ENCODE data around the gene KCNC1. TPM values are rescaled to one million over a fixed set of nuclear protein-coding genes. Genes with fewer than 3 reads are reported as not detected.

The KCNC1 gene
- total RNA-seq, 1 donor from 2014 or later = not detected

DNA sequence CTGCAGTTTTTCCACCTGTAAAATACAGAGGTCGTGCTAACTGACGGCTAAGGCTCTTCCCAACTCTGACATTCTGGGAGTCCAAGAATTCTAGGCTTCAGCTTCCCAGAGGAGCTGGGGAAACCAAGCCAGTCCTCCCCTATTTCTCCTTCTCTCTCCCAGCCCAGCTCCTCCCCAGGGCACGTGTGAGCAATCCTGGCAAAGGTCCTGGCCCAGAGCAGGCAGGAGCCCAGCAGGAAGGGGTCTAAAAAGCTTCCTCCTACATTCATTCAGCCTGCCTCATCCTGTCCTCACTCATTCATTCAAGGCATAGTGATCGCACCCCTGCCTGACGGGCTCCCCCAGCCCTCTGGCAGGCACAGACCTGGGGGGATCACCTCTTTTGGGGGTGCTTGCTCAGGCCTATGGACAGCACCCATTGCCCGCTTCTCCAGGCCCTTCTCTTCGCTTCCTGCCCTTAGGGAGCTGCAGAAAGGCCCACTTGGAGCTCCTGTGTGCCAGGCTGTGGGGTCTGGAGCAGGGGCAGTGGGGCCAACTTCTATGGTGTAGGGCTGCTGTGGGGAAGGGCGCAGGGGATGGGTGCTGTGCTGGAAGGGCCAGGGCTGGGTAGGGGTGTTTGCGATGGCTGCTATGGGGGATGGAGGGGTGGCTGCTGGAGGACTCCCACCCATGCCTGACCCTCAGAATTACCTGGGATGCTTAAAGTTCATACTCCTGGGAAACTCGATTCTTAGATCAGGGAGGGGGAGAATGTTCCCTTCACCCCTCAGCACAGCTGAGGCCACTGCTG lies 9.8 kb downstream of the KCNC1 start:
- H3K36me3 Mint-ChIP-seq (ENCODE audit: low read depth) = no peaks in the 10 kb centered on the region
- no peaks in the 10 kb centered on the region for H3K4me1 Mint-ChIP-seq (ENCODE audit: low read depth)
- DNase-seq (ENCODE audit: low spot score) = no peak
- no peaks in the 10 kb centered on the region for H3K9me3 Mint-ChIP-seq
- H3K4me3 Mint-ChIP-seq = no peak overlapping the region
- no peak overlapping the region for H3K27ac Mint-ChIP-seq
- intact Hi-C loops (cut with micrococcal nuclease) = no loop called here
- peaks cover 11% of the 10 kb centered on the region for H3K27me3 Mint-ChIP-seq (ENCODE audit: insufficient read depth)

DNA sequence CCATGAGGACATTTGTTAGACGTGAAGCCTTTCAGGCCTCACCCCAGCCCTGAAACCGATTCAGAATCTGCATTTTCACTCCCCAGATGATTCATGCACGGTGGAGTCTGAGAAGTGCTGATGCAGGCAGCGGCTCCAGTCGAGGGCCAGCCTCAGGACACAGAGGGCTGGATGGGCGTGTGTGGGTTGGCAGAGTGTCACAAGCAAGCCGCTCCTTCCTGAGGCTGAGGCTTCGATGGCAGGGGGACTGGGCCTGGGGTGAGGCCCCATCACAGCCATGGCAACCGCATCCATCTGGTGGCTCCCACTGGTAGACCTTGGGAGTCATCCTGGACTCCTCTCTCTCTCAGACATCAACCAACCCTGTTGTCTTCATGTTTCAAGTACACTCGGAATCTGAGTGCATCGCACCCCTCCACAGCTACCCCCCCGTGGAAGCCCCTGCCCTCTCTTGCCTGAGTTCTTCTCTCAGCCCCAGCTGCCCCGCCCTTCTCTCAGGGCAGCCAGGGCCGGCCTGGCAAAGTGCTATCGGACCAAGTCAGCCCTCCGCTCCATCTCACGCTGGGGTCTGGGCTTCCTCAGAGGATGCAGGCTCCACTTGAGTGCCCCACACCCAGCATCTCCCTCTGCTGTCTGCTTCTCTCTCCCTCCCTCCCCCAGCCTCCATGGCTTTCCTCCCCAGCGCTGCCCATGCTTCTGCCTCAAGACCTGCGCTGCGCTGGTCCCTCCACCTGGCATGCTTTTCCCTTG lies 10.6 kb downstream of the KCNC1 start:
- H3K27me3 Mint-ChIP-seq (ENCODE audit: insufficient read depth) = peaks cover 10% of the 10 kb centered on the region
- no peaks in the 10 kb centered on the region for H3K9me3 Mint-ChIP-seq
- H3K36me3 Mint-ChIP-seq (ENCODE audit: low read depth) = no peaks in the 10 kb centered on the region
- intact Hi-C loops (cut with micrococcal nuclease) = no loop called here
- H3K27ac Mint-ChIP-seq = no peak overlapping the region
- no peak for DNase-seq (ENCODE audit: low spot score)
- no peak overlapping the region for H3K4me3 Mint-ChIP-seq
- H3K4me1 Mint-ChIP-seq (ENCODE audit: low read depth) = no peaks in the 10 kb centered on the region

DNA sequence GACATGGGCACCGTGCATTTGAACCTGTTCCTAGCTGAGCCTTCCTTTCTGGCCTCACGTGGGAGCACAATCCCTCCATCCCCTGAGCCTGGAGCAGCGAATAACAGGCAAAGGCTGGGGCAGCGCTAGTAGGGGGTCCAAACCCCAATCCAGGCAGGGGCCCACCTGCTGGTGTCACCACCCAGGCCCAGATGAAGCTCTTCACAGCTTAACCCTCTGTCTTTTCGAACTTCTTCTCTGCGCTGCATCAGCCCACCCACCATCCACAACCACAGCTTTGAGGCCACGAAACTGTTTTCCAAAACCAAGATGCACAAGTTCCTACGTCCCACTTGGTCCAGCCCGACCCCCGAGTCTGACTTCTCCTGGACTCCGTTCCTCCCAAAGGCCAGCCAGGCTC lies 11.5 kb downstream of the KCNC1 start:
- no peak overlapping the region for H3K4me3 Mint-ChIP-seq
- no peak overlapping the region for H3K27ac Mint-ChIP-seq
- DNase-seq (ENCODE audit: low spot score) = no peak
- H3K4me1 Mint-ChIP-seq (ENCODE audit: low read depth) = no peaks in the 10 kb centered on the region
- H3K36me3 Mint-ChIP-seq (ENCODE audit: low read depth) = no peaks in the 10 kb centered on the region
- intact Hi-C loops (cut with micrococcal nuclease) = no loop called here
- H3K27me3 Mint-ChIP-seq (ENCODE audit: insufficient read depth) = peaks cover 4% of the 10 kb centered on the region
- H3K9me3 Mint-ChIP-seq = no peaks in the 10 kb centered on the region

DNA sequence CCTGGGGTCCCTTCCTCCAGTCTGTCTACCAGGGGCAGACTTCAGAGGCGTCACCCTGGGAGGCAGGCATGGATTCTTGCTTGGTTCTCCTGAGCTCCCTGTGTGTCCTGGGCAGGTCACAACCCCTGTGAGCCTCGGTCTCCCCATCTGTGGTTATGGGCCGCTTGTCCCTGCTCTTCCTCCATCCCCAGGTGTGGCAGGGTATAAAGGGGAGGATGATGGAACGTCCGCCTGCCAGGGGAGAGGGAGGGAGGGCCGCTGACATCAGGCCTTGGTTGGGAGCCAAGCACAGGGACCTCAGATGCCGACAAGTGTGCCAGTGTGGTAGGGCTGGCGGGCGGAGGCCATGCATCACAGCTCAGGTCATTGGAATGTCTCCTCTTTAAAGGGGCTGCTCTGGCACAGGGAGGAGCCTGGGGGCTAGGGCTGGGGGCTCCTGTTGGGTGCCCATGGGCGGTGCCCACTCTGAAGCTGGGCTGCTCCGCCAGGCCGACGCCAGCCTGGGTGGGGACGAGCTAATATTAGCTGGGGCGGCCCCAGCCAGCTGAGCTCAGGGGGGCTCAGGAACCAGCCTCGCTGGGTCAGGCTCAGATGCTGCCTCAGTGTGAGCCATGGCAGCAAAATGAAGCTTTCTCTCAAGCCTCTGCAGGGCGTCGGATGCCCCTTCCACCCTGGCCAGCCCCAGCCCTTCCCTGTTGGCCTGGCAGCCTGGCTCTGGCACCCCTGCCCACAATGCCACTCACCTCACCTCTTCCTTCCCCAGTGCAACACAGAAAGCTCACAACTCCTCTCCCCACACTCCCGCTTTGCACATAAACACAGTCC lies 12.8 kb downstream of the KCNC1 start:
- no peaks in the 10 kb centered on the region for H3K36me3 Mint-ChIP-seq (ENCODE audit: low read depth)
- H3K27me3 Mint-ChIP-seq (ENCODE audit: insufficient read depth) = peaks cover 4% of the 10 kb centered on the region
- no peak overlapping the region for H3K27ac Mint-ChIP-seq
- no peaks in the 10 kb centered on the region for H3K9me3 Mint-ChIP-seq
- no peaks in the 10 kb centered on the region for H3K4me1 Mint-ChIP-seq (ENCODE audit: low read depth)
- no peak for DNase-seq (ENCODE audit: low spot score)
- intact Hi-C loops (cut with micrococcal nuclease) = no loop called here
- no peak overlapping the region for H3K4me3 Mint-ChIP-seq

DNA sequence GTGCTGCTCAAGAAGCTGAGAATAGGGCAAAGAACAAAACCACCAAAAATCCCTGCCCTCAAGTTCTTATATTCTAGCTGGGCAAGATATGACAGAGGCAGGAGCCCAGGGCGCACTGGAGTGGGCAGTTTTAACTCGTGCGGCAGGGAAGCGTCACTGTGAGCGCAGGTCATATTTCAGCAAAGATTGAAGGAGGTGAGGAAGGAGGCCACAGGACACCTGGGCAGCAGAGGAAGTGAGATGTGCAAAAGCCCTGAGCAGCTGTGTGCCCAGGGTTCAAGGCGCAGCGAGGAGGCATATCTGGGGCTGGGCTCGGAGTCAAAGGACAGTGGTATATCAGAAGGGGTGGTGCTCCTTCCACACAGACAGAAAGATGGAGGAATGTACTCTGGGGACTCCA lies 13.5 kb downstream of the KCNC1 start:
- no peaks in the 10 kb centered on the region for H3K36me3 Mint-ChIP-seq (ENCODE audit: low read depth)
- no peak overlapping the region for H3K4me3 Mint-ChIP-seq
- H3K27ac Mint-ChIP-seq = no peak overlapping the region
- H3K9me3 Mint-ChIP-seq = no peaks in the 10 kb centered on the region
- H3K27me3 Mint-ChIP-seq (ENCODE audit: insufficient read depth) = peaks cover 3% of the 10 kb centered on the region
- intact Hi-C loops (cut with micrococcal nuclease) = no loop called here
- no peaks in the 10 kb centered on the region for H3K4me1 Mint-ChIP-seq (ENCODE audit: low read depth)
- no peak for DNase-seq (ENCODE audit: low spot score)

DNA sequence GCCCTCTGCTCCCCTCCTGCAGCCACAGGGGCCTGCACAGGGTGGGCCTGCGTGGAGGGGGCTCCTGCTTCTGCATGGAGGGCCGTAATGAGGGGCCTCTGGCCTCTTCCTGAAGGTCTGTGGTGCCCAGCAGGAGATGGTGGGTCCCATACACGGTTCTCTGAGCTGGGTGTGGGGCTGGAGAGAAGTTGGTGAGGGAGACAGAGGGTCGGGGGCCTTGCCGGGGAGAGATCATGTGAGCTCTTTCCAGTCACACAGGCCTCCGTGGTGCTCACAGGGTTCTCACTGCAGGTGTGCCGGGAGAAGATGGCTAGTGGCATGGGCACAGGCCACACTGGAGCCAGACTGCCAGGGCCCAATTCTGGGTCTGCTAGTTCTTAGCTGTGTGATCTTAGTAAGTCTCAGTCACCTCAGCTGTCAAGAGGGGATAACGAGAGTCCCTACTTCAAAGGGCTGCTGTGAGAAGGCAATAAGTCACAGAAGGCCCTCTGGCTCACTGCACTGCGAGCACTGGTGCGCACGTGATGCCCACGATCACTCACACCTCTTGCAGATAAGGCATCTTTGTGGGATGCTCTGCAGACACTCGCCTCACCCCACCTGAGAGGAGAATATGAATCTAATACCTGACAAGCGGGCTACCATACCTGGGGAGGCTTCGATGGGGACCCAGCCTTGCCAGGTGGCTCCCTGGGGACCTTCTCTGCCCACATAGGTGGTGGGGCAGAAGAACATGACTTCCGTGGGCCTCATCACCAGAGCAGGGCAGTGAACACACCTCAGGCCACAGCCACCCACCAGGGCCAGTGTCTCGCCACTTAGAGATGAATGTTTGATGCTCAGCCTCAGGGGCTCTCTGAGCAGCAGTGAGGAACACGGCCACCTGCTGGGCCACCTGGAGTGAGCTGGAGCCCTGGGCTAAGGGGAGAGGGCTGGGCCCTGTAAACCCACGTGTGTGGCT lies 14.5 kb downstream of the KCNC1 start:
- Mint-ChIP-seq H3K27me3 (ENCODE audit: insufficient read depth) (peaks cover 3% of the 10 kb centered on the region), H3K4me3 (no peak overlapping the region), H3K9me3 (no peaks in the 10 kb centered on the region), H3K4me1 (ENCODE audit: low read depth) (no peaks in the 10 kb centered on the region), H3K27ac (no peak overlapping the region), H3K36me3 (ENCODE audit: low read depth) (no peaks in the 10 kb centered on the region)
- no peak for DNase-seq (ENCODE audit: low spot score)
- intact Hi-C loops (cut with micrococcal nuclease) = no loop called here

DNA sequence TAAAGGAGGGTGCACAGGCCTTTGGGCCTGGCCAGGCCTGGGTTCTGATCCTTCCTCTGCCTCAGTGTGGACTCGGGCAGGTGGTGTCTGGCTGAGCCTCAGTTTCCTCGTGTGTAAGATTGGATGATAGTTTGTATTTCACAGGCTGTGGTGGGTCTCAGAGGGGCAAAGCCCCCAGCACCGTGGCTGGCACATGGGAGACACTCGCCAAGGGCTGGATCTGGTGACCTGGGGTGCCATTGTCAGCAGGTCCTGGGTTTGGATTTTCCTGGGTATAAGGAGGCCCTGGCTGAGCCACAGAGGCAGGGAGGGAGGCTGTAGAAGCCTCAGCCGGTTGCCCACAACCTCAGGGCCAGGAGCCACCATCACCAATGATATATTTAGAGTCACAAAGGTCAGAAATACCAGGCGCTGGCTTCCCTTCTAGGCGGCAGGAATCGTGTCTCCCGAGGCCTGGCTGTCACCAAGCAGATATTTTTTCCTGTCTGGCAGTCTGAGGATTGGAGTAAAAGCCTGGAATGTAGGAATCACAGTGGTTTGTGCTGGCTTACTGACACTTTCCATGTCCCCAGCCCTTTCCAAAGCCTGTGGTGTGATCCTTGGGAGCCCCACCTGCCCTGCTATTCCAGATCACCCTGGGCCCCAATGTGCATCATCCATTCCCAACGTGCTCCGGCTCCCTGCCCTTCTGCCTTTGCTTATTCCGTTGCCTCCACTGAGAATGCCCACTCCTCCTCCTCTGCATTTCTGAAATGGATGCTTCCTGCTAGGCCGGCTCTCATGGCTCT lies 15.6 kb downstream of the KCNC1 start:
- no peaks in the 10 kb centered on the region for H3K27me3 Mint-ChIP-seq (ENCODE audit: insufficient read depth)
- DNase-seq (ENCODE audit: low spot score) = no peak
- no peak overlapping the region for H3K4me3 Mint-ChIP-seq
- H3K27ac Mint-ChIP-seq = no peak overlapping the region
- no peaks in the 10 kb centered on the region for H3K4me1 Mint-ChIP-seq (ENCODE audit: low read depth)
- intact Hi-C loops (cut with micrococcal nuclease) = no loop called here
- no peaks in the 10 kb centered on the region for H3K9me3 Mint-ChIP-seq
- no peaks in the 10 kb centered on the region for H3K36me3 Mint-ChIP-seq (ENCODE audit: low read depth)

DNA sequence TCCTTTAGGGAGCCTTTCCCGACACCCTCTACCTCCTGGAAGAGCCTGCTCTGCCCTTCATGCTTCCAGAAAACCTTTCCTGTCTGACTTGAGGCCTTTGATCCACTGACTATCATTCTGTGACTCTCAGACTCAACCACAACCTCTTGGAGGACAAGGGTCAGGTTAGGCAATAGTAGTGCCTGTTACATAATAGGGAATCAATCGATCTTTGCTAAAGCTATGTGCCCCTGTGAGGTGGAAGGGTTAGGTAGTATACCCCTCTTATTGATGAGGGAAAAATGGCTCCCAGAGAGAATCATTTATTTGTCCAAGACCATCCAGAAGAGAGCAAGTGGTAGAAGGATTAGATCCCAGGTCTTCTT lies 16.2 kb downstream of the KCNC1 start:
- intact Hi-C loops (cut with micrococcal nuclease) = no loop called here
- Mint-ChIP-seq H3K9me3 (no peaks in the 10 kb centered on the region), H3K27me3 (ENCODE audit: insufficient read depth) (no peaks in the 10 kb centered on the region), H3K4me1 (ENCODE audit: low read depth) (no peaks in the 10 kb centered on the region), H3K36me3 (ENCODE audit: low read depth) (no peaks in the 10 kb centered on the region), H3K4me3 (no peak overlapping the region), H3K27ac (no peak overlapping the region)
- DNase-seq (ENCODE audit: low spot score) = no peak

DNA sequence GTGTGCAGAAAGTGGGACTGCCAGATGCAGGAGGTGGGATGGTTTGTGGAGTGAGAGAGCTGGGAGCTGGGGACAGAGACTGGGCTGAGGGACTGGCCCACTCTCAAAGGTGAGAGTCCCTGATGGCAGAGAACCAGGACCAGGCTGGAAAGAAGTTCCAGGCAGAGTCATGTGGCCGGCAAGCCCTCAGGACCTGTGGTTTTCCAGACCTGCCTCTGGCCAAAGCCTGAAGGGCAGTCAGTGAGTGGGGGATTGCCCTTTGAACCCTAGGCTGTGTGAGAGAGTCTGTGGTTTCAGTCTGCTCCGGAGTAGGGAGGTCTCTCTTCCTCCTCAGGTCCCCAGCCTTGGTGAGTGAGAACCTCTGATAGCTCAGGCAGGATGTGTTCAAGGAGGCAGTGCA lies 17.0 kb downstream of the KCNC1 start:
- no peak for DNase-seq (ENCODE audit: low spot score)
- Mint-ChIP-seq H3K4me1 (ENCODE audit: low read depth) (no peaks in the 10 kb centered on the region), H3K9me3 (no peaks in the 10 kb centered on the region), H3K36me3 (ENCODE audit: low read depth) (no peaks in the 10 kb centered on the region), H3K4me3 (no peak overlapping the region), H3K27me3 (ENCODE audit: insufficient read depth) (no peaks in the 10 kb centered on the region), H3K27ac (no peak overlapping the region)
- intact Hi-C loops (cut with micrococcal nuclease) = no loop called here

DNA sequence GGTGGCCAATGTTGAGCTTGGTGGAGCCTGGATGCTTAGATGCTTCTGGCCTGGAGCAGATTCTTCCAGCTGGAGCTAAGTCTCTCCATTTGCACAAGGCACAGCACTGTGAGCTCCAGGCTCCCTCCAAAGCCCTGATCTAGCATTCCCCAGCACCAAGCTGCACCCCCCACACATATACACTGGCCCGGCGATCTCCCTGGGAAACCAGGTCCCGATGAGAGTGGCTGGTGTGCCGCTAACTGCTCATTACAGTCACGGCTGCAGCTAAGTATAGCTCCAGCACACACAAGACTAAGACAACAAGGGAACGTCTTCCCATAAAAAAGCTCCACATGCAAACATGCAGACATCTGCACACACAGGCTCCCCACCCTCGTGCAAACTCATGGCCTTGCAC lies 17.6 kb downstream of the KCNC1 start:
- H3K9me3 Mint-ChIP-seq = no peaks in the 10 kb centered on the region
- no peaks in the 10 kb centered on the region for H3K27me3 Mint-ChIP-seq (ENCODE audit: insufficient read depth)
- H3K27ac Mint-ChIP-seq = no peak overlapping the region
- H3K4me3 Mint-ChIP-seq = no peak overlapping the region
- no peaks in the 10 kb centered on the region for H3K4me1 Mint-ChIP-seq (ENCODE audit: low read depth)
- no peaks in the 10 kb centered on the region for H3K36me3 Mint-ChIP-seq (ENCODE audit: low read depth)
- DNase-seq (ENCODE audit: low spot score) = no peak
- intact Hi-C loops (cut with micrococcal nuclease) = no loop called here

DNA sequence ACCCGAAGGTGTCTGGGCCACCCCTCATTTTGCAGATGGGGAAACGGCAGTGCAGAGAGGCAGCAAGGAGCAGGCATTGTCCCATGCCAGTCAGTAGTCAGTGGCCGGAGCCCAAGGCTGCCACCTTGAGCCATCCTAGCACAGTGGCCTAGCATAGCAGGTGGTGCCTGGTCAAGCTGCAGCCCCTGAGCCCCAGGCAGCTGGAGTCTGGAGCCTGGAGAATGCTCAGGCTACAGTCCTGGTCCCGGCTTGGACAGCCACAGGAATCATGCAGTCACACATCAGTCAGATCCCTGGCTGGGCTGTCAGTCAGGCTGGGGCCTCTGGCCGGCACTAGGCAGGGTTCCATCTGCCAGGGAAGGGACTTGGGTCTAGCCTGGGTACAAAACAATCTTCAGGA lies 18.6 kb downstream of the KCNC1 start:
- Mint-ChIP-seq H3K27me3 (ENCODE audit: insufficient read depth) (no peaks in the 10 kb centered on the region), H3K9me3 (no peaks in the 10 kb centered on the region), H3K36me3 (ENCODE audit: low read depth) (no peaks in the 10 kb centered on the region)

DNA sequence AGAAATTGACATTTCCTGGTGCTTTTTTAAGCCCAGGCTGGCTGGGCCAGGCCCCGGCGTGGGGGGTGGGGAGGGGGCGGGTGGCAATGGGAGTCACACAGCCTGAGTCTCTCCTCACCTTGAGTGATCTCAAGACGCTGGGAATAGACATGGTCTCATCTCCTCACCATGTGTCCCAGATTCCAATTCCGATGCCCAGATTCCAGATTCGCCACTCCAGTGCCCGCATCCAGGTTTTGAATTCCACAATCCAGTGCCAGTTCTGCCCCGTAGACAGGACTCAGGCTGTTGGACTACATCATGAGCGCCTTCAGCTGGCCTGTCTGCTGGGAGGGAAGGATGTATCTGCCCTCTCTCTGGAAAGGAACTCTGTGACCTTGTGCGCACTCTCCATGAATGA lies 19.1 kb downstream of the KCNC1 start:
- H3K27ac Mint-ChIP-seq = no peak overlapping the region
- no peaks in the 10 kb centered on the region for H3K36me3 Mint-ChIP-seq (ENCODE audit: low read depth)
- DNase-seq (ENCODE audit: low spot score) = no peak
- H3K4me3 Mint-ChIP-seq = no peak overlapping the region
- intact Hi-C loops (cut with micrococcal nuclease) = no loop called here
- H3K27me3 Mint-ChIP-seq (ENCODE audit: insufficient read depth) = no peaks in the 10 kb centered on the region
- H3K4me1 Mint-ChIP-seq (ENCODE audit: low read depth) = no peaks in the 10 kb centered on the region
- no peaks in the 10 kb centered on the region for H3K9me3 Mint-ChIP-seq

More for the DNA sequence above, 18.6 kb downstream of the KCNC1 start:
- DNase-seq (ENCODE audit: low spot score) = no peak
- Mint-ChIP-seq H3K27ac (no peak overlapping the region), H3K4me3 (no peak overlapping the region), H3K4me1 (ENCODE audit: low read depth) (no peaks in the 10 kb centered on the region)
- intact Hi-C loops (cut with micrococcal nuclease) = no loop called here
